DMS 273 treated with DMSO at 0.1 percent for 48 hours (cell line): ENCODE results near the gene RGS19.

Experiments
- DNase-seq: peaks from one replicate; lab custom pipeline; 2025; lab: John Stamatoyannopoulos, UW

Gene RGS19

GRCh38 chr20:64107736-64108457 is 28.6 kb upstream of the RGS19 start:
- no peak for DNase-seq

- DNase-seq = no peak
Observed at GRCh38 chr20:64106981-64107735, 27.8 kb upstream of the RGS19 start, which contains the start of gene NPBWR2. Gene NPBWR2, minus strand, starts transcription at chr20:64107565. Its CDS starts 734 bp downstream, at chr20:64106831.

GRCh38 chr20:64106435-64106961 is 27.2 kb upstream of the RGS19 start:
- no peak for DNase-seq

GRCh38 chr20:64105846-64106434 is 26.6 kb upstream of the RGS19 start:
- DNase-seq = no peak

GRCh38 chr20:64104667-64105451 is 25.5 kb upstream of the RGS19 start:
- DNase-seq = no peak

- DNase-seq = no peak
Observed at GRCh38 chr20:64103871-64104666, 24.8 kb upstream of the RGS19 start.

- DNase-seq = no peak
Observed at GRCh38 chr20:64102647-64103354, 23.5 kb upstream of the RGS19 start.

GRCh38 chr20:64101731-64102621 is 22.7 kb upstream of the RGS19 start:
- DNase-seq = no peak

- DNase-seq = no peak
Observed at GRCh38 chr20:64100946-64101688, 21.8 kb upstream of the RGS19 start.

GRCh38 chr20:64100566-64100888 is 21.2 kb upstream of the RGS19 start:
- DNase-seq = no peak

GRCh38 chr20:64099880-64100565 is 20.7 kb upstream of the RGS19 start:
- no peak for DNase-seq

GRCh38 chr20:64099086-64099786 is 19.9 kb upstream of the RGS19 start:
- no peak for DNase-seq

GRCh38 chr20:64098471-64099013 is 19.2 kb upstream of the RGS19 start:
- DNase-seq = no peak

GRCh38 chr20:64096535-64096934 is 17.2 kb upstream of the RGS19 start:
- DNase-seq = no peak

- no peak for DNase-seq
Observed at GRCh38 chr20:64095927-64096326, 16.6 kb upstream of the RGS19 start.

GRCh38 chr20:64095455-64095854 is 16.1 kb upstream of the RGS19 start:
- DNase-seq = no peak

- no peak for DNase-seq
Observed at GRCh38 chr20:64093013-64093503, 13.7 kb upstream of the RGS19 start.
